ENCODE measurements around the gene SH3PXD2A. TPM values are rescaled to one million over a fixed set of nuclear protein-coding genes. Genes with fewer than 3 reads are reported as not detected.

Gene SH3PXD2A
- total RNA-seq, 1 experiment from 2014 or later: 1.2 TPM

GRCh38 chr10:103545366-103545765, 310.0 kb downstream of the SH3PXD2A start:
- no peak for DNase-seq (ENCODE audit: low spot score)

GRCh38 chr10:103544657-103545310, 310.6 kb downstream of the SH3PXD2A start:
- no peak for DNase-seq (ENCODE audit: low spot score)

Other genes starting within 250 kb of the SH3PXD2A start
- 24.9 and 30.2 TPM in 2 replicates for gene STN1, start 62.6 kb upstream of the SH3PXD2A start, total RNA-seq (2014; rRNA removed; shearing (Covaris generic))
- gene SLK, start 111.6 kb upstream of the SH3PXD2A start, total RNA-seq (2014; rRNA removed; shearing (Covaris generic)): 15.3 and 16.6 TPM in 2 replicates
- gene COL17A1, start 230.3 kb upstream of the SH3PXD2A start, total RNA-seq (2014; rRNA removed; shearing (Covaris generic)): not detected in 2 replicates

Data from H4 (cell line).